ENCODE results near the gene NFIB. TPM values are rescaled to one million over a fixed set of nuclear protein-coding genes. Genes with fewer than 3 reads are reported as not detected.

Gene NFIB
- total and polyA plus RNA-seq, 2 experiments from 2014 or later, result 5.3 to 6.0 TPM

GRCh38 chr9:14289916-14290315 is 24.0 kb downstream of the NFIB start:
- 95 to 98% methylated on average over 3 of the region's 3 CpGs for WGBS, 2 experiments (ENCODE audit: low coverage in 1 of 2, low lambda C conversion rate in 2 of 2, missing lambda C conversion rate in 2 of 2)
- in situ Hi-C loops (cut with MboI), result no loop called here
- Histone ChIP-seq H3K9ac (no peak overlapping the region), H3K27ac (no peak overlapping the region), H3K36me3 (ENCODE audit: low read depth) (no peaks in the 10 kb centered on the region), H3K4me3 (no peak overlapping the region), H3F3A (ENCODE audit: insufficient read depth) (no peaks in the 10 kb centered on the region), H2AFZ (no peak overlapping the region), H3K79me2 (ENCODE audit: insufficient read depth) (no peaks in the 10 kb centered on the region), H4K20me1 (ENCODE audit: insufficient read depth) (no peaks in the 10 kb centered on the region), H3K9me2 (ENCODE audit: insufficient read depth) (no peaks in the 10 kb centered on the region), H3K4me2 (ENCODE audit: unreplicated experiment) (no peak overlapping the region), H3K4me1 (ENCODE audit: insufficient read depth) (0 out of 2 replicates have a peak, but pooled peaks cover 5% of the 10 kb centered on the region), H3K9me3 (ENCODE audit: low read depth) (no peaks in the 10 kb centered on the region), H3K27me3 (replicated peaks; ENCODE audit: insufficient read depth) (no peaks in the 10 kb centered on the region)
- no peak for DNase-seq
- TF ChIP-seq EZH2 (IDR thresholded peaks at IDR 0.05; ENCODE audit: insufficient read depth, poor library complexity, severe bottlenecking) (no peak), EZH2phosphoT487 (IDR thresholded peaks at IDR 0.05; ENCODE audit: insufficient read depth, low read depth) (no peak)

GRCh38 chr9:14288433-14288832 is 25.5 kb downstream of the NFIB start:
- Histone ChIP-seq H4K20me1 (ENCODE audit: insufficient read depth) (no peaks in the 10 kb centered on the region), H3K9me3 (ENCODE audit: low read depth) (no peaks in the 10 kb centered on the region), H3K9ac (no peak overlapping the region), H3F3A (ENCODE audit: insufficient read depth) (no peaks in the 10 kb centered on the region), H3K27ac (no peak overlapping the region), H3K36me3 (ENCODE audit: low read depth) (no peaks in the 10 kb centered on the region), H3K9me2 (ENCODE audit: insufficient read depth) (no peaks in the 10 kb centered on the region), H3K27me3 (replicated peaks; ENCODE audit: insufficient read depth) (no peaks in the 10 kb centered on the region), H3K79me2 (ENCODE audit: insufficient read depth) (no peaks in the 10 kb centered on the region), H3K4me2 (ENCODE audit: unreplicated experiment) (no peak overlapping the region), H3K4me3 (no peak overlapping the region), H3K4me1 (ENCODE audit: insufficient read depth) (no peaks in the 10 kb centered on the region), H2AFZ (no peak overlapping the region)
- in situ Hi-C loops (cut with MboI), result no loop called here
- no peak for TF ChIP-seq EZH2phosphoT487 (IDR thresholded peaks at IDR 0.05; ENCODE audit: insufficient read depth, low read depth)
- TF ChIP-seq EZH2 (IDR thresholded peaks at IDR 0.05; ENCODE audit: insufficient read depth, poor library complexity, severe bottlenecking), result no peak
- 87 to 92% methylated on average over 4 of the region's 4 CpGs for WGBS, 2 experiments (ENCODE audit: low coverage in 1 of 2, low lambda C conversion rate in 2 of 2, missing lambda C conversion rate in 2 of 2)
- no peak for DNase-seq

GRCh38 chr9:14286121-14286520 is 27.8 kb downstream of the NFIB start:
- Histone ChIP-seq H3K9me3 (ENCODE audit: low read depth) (no peaks in the 10 kb centered on the region), H2AFZ (no peak overlapping the region), H3K9me2 (ENCODE audit: insufficient read depth) (no peaks in the 10 kb centered on the region), H3K4me1 (ENCODE audit: insufficient read depth) (peaks cover 13% of the 10 kb centered on the region), H3K9ac (no peak overlapping the region), H3F3A (ENCODE audit: insufficient read depth) (no peaks in the 10 kb centered on the region), H3K79me2 (ENCODE audit: insufficient read depth) (no peaks in the 10 kb centered on the region), H4K20me1 (ENCODE audit: insufficient read depth) (no peaks in the 10 kb centered on the region), H3K27me3 (replicated peaks; ENCODE audit: insufficient read depth) (no peaks in the 10 kb centered on the region), H3K4me2 (ENCODE audit: unreplicated experiment) (no peak overlapping the region), H3K36me3 (ENCODE audit: low read depth) (no peaks in the 10 kb centered on the region), H3K27ac (no peak overlapping the region), H3K4me3 (no peak overlapping the region)
- TF ChIP-seq EZH2 (IDR thresholded peaks at IDR 0.05; ENCODE audit: insufficient read depth, poor library complexity, severe bottlenecking) (no peak), EZH2phosphoT487 (IDR thresholded peaks at IDR 0.05; ENCODE audit: insufficient read depth, low read depth) (no peak)
- WGBS, 2 experiments (ENCODE audit: low coverage in 1 of 2, low lambda C conversion rate in 2 of 2, missing lambda C conversion rate in 2 of 2), result 94 to 100% methylated on average over 1 of the region's 1 CpG
- in situ Hi-C loops (cut with MboI), result no loop called here
- DNase-seq, result no peak

GRCh38 chr9:14283276-14283675 is 30.7 kb downstream of the NFIB start:
- no peaks in the 10 kb centered on the region for H4K20me1 ChIP-seq (ENCODE audit: insufficient read depth)
- H3K4me3 ChIP-seq, result no peak overlapping the region
- H3K4me1 ChIP-seq (ENCODE audit: insufficient read depth), result peaks cover 32% of the 10 kb centered on the region
- TF ChIP-seq EZH2 (IDR thresholded peaks at IDR 0.05; ENCODE audit: insufficient read depth, poor library complexity, severe bottlenecking) (no peak), EZH2phosphoT487 (IDR thresholded peaks at IDR 0.05; ENCODE audit: insufficient read depth, low read depth) (no peak)
- H3K9ac ChIP-seq, result no peak overlapping the region
- H3K27me3 ChIP-seq (replicated peaks; ENCODE audit: insufficient read depth), result no peaks in the 10 kb centered on the region
- 57 to 81% methylated on average over 1 of the region's 1 CpG for WGBS, 2 experiments (ENCODE audit: low coverage in 1 of 2, low lambda C conversion rate in 2 of 2, missing lambda C conversion rate in 2 of 2)
- no peaks in the 10 kb centered on the region for H3K79me2 ChIP-seq (ENCODE audit: insufficient read depth)
- no peaks in the 10 kb centered on the region for H3K36me3 ChIP-seq (ENCODE audit: low read depth)
- H3K4me2 ChIP-seq (ENCODE audit: unreplicated experiment), result no peak overlapping the region
- H3K9me2 ChIP-seq (ENCODE audit: insufficient read depth), result no peaks in the 10 kb centered on the region
- peaks cover 10% of the 10 kb centered on the region for H3F3A ChIP-seq (ENCODE audit: insufficient read depth)
- no peak overlapping the region for H2AFZ ChIP-seq
- H3K27ac ChIP-seq, result no peak overlapping the region
- no peak for DNase-seq
- in situ Hi-C loops (cut with MboI), result no loop called here
- H3K9me3 ChIP-seq (ENCODE audit: low read depth), result no peaks in the 10 kb centered on the region

GRCh38 chr9:14281876-14282275 is 32.1 kb downstream of the NFIB start:
- Histone ChIP-seq H3K79me2 (ENCODE audit: insufficient read depth) (no peaks in the 10 kb centered on the region), H3K4me2 (ENCODE audit: unreplicated experiment) (no peak overlapping the region)

More at GRCh38 chr9:14281876-14282275, 32.1 kb downstream of the NFIB start:
- TF ChIP-seq EZH2phosphoT487 (IDR thresholded peaks at IDR 0.05; ENCODE audit: insufficient read depth, low read depth) (no peak), EZH2 (IDR thresholded peaks at IDR 0.05; ENCODE audit: insufficient read depth, poor library complexity, severe bottlenecking) (no peak)
- H3K4me1 ChIP-seq (ENCODE audit: insufficient read depth), result peaks cover 46% of the 10 kb centered on the region
- DNase-seq, result no peak
- no peak overlapping the region for H2AFZ ChIP-seq
- in situ Hi-C loops (cut with MboI), result no loop called here
- peaks cover 24% of the 10 kb centered on the region for H3F3A ChIP-seq (ENCODE audit: insufficient read depth)
- H3K9me2 ChIP-seq (ENCODE audit: insufficient read depth), result no peaks in the 10 kb centered on the region
- no peak overlapping the region for H3K4me3 ChIP-seq
- no peak overlapping the region for H3K27ac ChIP-seq
- no peaks in the 10 kb centered on the region for H4K20me1 ChIP-seq (ENCODE audit: insufficient read depth)
- H3K9ac ChIP-seq, result no peak overlapping the region
- no peaks in the 10 kb centered on the region for H3K36me3 ChIP-seq (ENCODE audit: low read depth)
- no peaks in the 10 kb centered on the region for H3K27me3 ChIP-seq (replicated peaks; ENCODE audit: insufficient read depth)
- no peaks in the 10 kb centered on the region for H3K9me3 ChIP-seq (ENCODE audit: low read depth)

All from GM23248 (cell line).